Natural killer cell (primary cell): Measurements from ENCODE around the gene CORT. TPM values are rescaled to one million over a fixed set of nuclear protein-coding genes. Genes with fewer than 3 reads are reported as not detected.

Source experiments
- ATAC-seq, 3 donors: fragments of 150-1000 bp in 2 of 3; fragments of 200-7000 bp in 1 of 3; cut with Tn5 transposase; 1 replicate in 1 of 3; 2 replicates in 2 of 3; pipeline ENCODE4 v1.10.0; 2021; ENCODE audit warnings: mild to moderate bottlenecking in 2 of 3, moderate library complexity in 2 of 3
- DNase-seq, 2 donors: peaks; one replicate each; pipeline versions ENCODE4 v3.0.0 to v3.0.0-alpha.2; 2013 to 2021; ENCODE audit warnings: mixed read lengths in 1 of 2
- H3K27ac ChIP-seq: one replicate; pipeline ENCODE4 v1.5.1; 2013; ENCODE audit warnings: mild to moderate bottlenecking, low read length
- H3K27me3 ChIP-seq: one replicate; pipeline ENCODE4 v1.6.1; 2013; ENCODE audit warnings: low read length; ENCODE audit not compliant: control insufficient read depth, insufficient read depth
- H3K36me3 ChIP-seq: one replicate; pipeline ENCODE4 v1.6.1; 2013; ENCODE audit warnings: low read length; ENCODE audit not compliant: control insufficient read depth, insufficient read depth
- H3K4me1 ChIP-seq: one replicate; pipeline ENCODE4 v1.6.1; 2013; ENCODE audit warnings: low read length; ENCODE audit not compliant: control insufficient read depth, insufficient read depth
- H3K4me3 ChIP-seq: one replicate; pipeline ENCODE4 v1.5.1; 2013; ENCODE audit warnings: low read length
- H3K9me3 ChIP-seq: one replicate; pipeline ENCODE4 v1.6.1; 2013; ENCODE audit warnings: low read length; ENCODE audit not compliant: control insufficient read depth, insufficient read depth
- H3K27ac Mint-ChIP-seq, 2 donors: one replicate each; pipeline ENCODE4 v1.8.0; 2022; ENCODE audit warnings: mild to moderate bottlenecking in 2 of 2, mixed read lengths in 2 of 2, moderate library complexity in 1 of 2
- H3K27me3 Mint-ChIP-seq, 2 donors: one replicate each; pipeline ENCODE4 v1.8.0; 2022; ENCODE audit warnings: low read depth in 2 of 2, mixed read lengths in 2 of 2
- H3K36me3 Mint-ChIP-seq: one replicate; pipeline ENCODE4 v1.8.0; 2022; ENCODE audit warnings: mixed read lengths
- H3K4me1 Mint-ChIP-seq, 2 donors: one replicate each; pipeline ENCODE4 v1.8.0; 2022; ENCODE audit warnings: mixed read lengths in 2 of 2
- H3K4me3 Mint-ChIP-seq: one replicate; pipeline ENCODE4 v1.8.0; 2022; ENCODE audit warnings: mild to moderate bottlenecking, moderate library complexity, mixed read lengths
- H3K9me3 Mint-ChIP-seq, 2 donors: one replicate each; pipeline ENCODE4 v1.8.0; 2022; ENCODE audit warnings: mixed read lengths in 2 of 2
- CTCF ChIP-seq: fragments of 200-600 bp; IDR thresholded peaks from one replicate; pipeline ENCODE4 v1.8.0; 2022; ENCODE audit warnings: antibody characterized with exemption
- WGBS: methylation state at CpG from one replicate; pipeline ENCODE4 v1.1.7; 2013; ENCODE audit warnings: missing lambda C conversion rate; ENCODE audit not compliant: insufficient coverage; 5-methylcytosine and 5-hydroxymethylcytosine counted together
- intact Hi-C: fragments of 100-400 bp; cut with micrococcal nuclease; formaldehyde crosslinking; loops from one replicate; pipeline ENCODE4 v1.14.2; 2022
- total RNA-seq, 4 donors: library from RNA; stranded (reverse); fragments of 120-200 nt in 1 of 4; gene quantifications; one replicate each; pipeline versions ENCODE4 v1.2.3 to v1.2.4, GENCODE V29; 2013 to 2022

Gene CORT
- total RNA-seq, 3 donors from 2014 or later (not counting 1 experiment from before 2014, with no cell fraction given), result not detected

GRCh38 chr1:10474613-10475507 is 25.0 kb downstream of the CORT start, which contains the start of gene PEX14:
PEX14 (plus strand) TSS chr1:10474950; CDS start chr1:10474967, 17 bp downstream.
- peak within 1 kb of the TSS; percentile 81 for H3K27ac ChIP-seq
- Mint-ChIP-seq H3K9me3 (no peaks in the 10 kb centered on the region), H3K27me3 (no peaks in the 10 kb centered on the region), H3K4me3 (peak within 1 kb of the TSS; percentile 96), H3K4me1 (peaks cover 41 to 48% of the 10 kb centered on the region in 2 donors), H3K27ac (peak within 1 kb of the TSS; percentile 87 to 93), H3K36me3 (no peaks in the 10 kb centered on the region)
- peak within 1 kb of the TSS; percentile 64 for H3K4me3 ChIP-seq
- peak; percentile 78 to 89 for DNase-seq
- H3K27me3 ChIP-seq, result no peaks in the 10 kb centered on the region
- no peaks in the 10 kb centered on the region for H3K9me3 ChIP-seq
- peaks cover 36% of the 10 kb centered on the region for H3K4me1 ChIP-seq
- peak; percentile 82 to 93 (median 83) for ATAC-seq
- no peak for TF ChIP-seq CTCF
- WGBS, result 12% methylated on average over 46 of the region's 50 CpGs
- H3K36me3 ChIP-seq, result no peaks in the 10 kb centered on the region
- intact Hi-C loops, result loop anchor here (2.0 to 5.0 kb wide), 2 partner anchors 43 to 76 kb away; partner anchors contain the start of genes CENPS and PGD

GRCh38 chr1:10475510-10475909 is 25.7 kb downstream of the CORT start:
- Mint-ChIP-seq H3K27me3 (no peaks in the 10 kb centered on the region), H3K36me3 (no peaks in the 10 kb centered on the region), H3K4me3 (peak overlapping the region; percentile 96), H3K9me3 (no peaks in the 10 kb centered on the region), H3K27ac (peak overlapping the region; percentile 87 to 93), H3K4me1 (peaks cover 41 to 48% of the 10 kb centered on the region in 2 donors)
- Histone ChIP-seq H3K27ac (peak overlapping the region; percentile 81), H3K9me3 (no peaks in the 10 kb centered on the region), H3K36me3 (no peaks in the 10 kb centered on the region), H3K4me3 (peak overlapping the region; percentile 64), H3K27me3 (no peaks in the 10 kb centered on the region), H3K4me1 (peaks cover 36% of the 10 kb centered on the region)
- intact Hi-C loops, result loop anchor here (2.0 kb wide), 1 partner anchor 77 kb away; the partner anchor contains the start of gene PGD
- WGBS, result 8% methylated on average over 10 of the region's 13 CpGs
- ATAC-seq, result no peak
- no peak for DNase-seq
- TF ChIP-seq CTCF, result no peak

GRCh38 chr1:10479296-10479695 is 29.5 kb downstream of the CORT start:
- H3K27me3 ChIP-seq, result no peaks in the 10 kb centered on the region
- no peak for ATAC-seq
- H3K4me3 ChIP-seq, result no peak overlapping the region
- Mint-ChIP-seq H3K36me3 (no peaks in the 10 kb centered on the region), H3K27ac (no peak overlapping the region), H3K4me3 (no peak overlapping the region), H3K9me3 (no peaks in the 10 kb centered on the region), H3K27me3 (no peaks in the 10 kb centered on the region), H3K4me1 (peaks cover 20 to 28% of the 10 kb centered on the region in 2 donors)
- no peaks in the 10 kb centered on the region for H3K36me3 ChIP-seq
- H3K4me1 ChIP-seq, result peaks cover 15% of the 10 kb centered on the region
- no peaks in the 10 kb centered on the region for H3K9me3 ChIP-seq
- WGBS, result 87% methylated on average over 8 of the region's 8 CpGs
- DNase-seq, result no peak
- TF ChIP-seq CTCF, result no peak
- H3K27ac ChIP-seq, result no peak overlapping the region
- intact Hi-C loops, result no loop called here
